Liver (tissue), 3 donors: ENCODE data around the gene COL23A1.
"Not testable (repeated sequence)": the region's sequence is repeated elsewhere in the genome, so short reads cannot be mapped to it uniquely, and the experiment has no call there.

Source experiments
- CTCF ChIP-seq: fragments of 150-350 bp; IDR thresholded peaks from 2 replicates; pipeline ENCODE4 v1.5.1; 2017; ENCODE audit warnings: improper control_type of control experiment, low read depth, low read length; ENCODE audit not compliant: missing input control
- EGR1 ChIP-seq, 2 donors: IDR thresholded peaks; 2 replicates each; pipeline ENCODE4 v1.6.1; 2016 to 2018; ENCODE audit warnings: antibody characterized with exemption in 2 of 2, low read depth in 2 of 2
- HNF4A ChIP-seq, 2 donors: conservative IDR thresholded peaks; 2 replicates each; pipeline ENCODE4 v1.6.1; 2016; ENCODE audit warnings: antibody characterized with exemption in 2 of 2, mild to moderate bottlenecking in 2 of 2
- MAX ChIP-seq: IDR thresholded peaks from 2 replicates; pipeline ENCODE4 v1.6.1; 2016; ENCODE audit warnings: antibody characterized with exemption
- RAD21 ChIP-seq, 2 donors: IDR thresholded peaks; 2 replicates each; pipeline ENCODE4 v1.6.1; 2016; ENCODE audit warnings: antibody characterized with exemption in 2 of 2, mild to moderate bottlenecking in 2 of 2
- SP1 ChIP-seq: IDR thresholded peaks from 2 replicates; pipeline ENCODE4 v1.6.1; 2018; ENCODE audit warnings: antibody characterized with exemption, mild to moderate bottlenecking
- donor health status: healthy.
- donor health status: healthy.

- not testable (repeated sequence) for TF ChIP-seq CTCF; RAD21 (IDR thresholded peaks at IDR 0.05); MAX; EGR1 (IDR thresholded peaks at IDR 0.05; ENCODE audit: low read depth in 2 of 2)
- TF ChIP-seq HNF4A (conservative IDR thresholded peaks at IDR 0.05): peak in 1 of 2 donors; percentile 62
- peak; percentile 59 for TF ChIP-seq SP1
These were observed 350.4 kb downstream of the COL23A1 start for GRCh38 chr5:178239626-178240301.
